DMS114 treated with DMSO at 0.1 percent for 48 hours (cell line): ENCODE measurements around the gene FAM234A.
"Not testable (repeated sequence)": the region's sequence is repeated elsewhere in the genome, so short reads cannot be mapped to it uniquely, and the experiment has no call there.

Experiments used
- DNase-seq: peaks from one replicate; lab custom pipeline; 2025; ENCODE audit not compliant: unreplicated experiment; lab: John Stamatoyannopoulos, UW

FAM234A gene

GRCh38 chr16:234468-235305 is at the start of gene FAM234A:
Gene FAM234A (plus strand): TSS chr16:234821. CDS start chr16:254414, 19,593 bp downstream.
- DNase-seq, result peak; percentile 85

- DNase-seq, result no peak
Measured at GRCh38 chr16:185213-185612, 49.4 kb upstream of the FAM234A start.

- DNase-seq, result no peak
Measured at GRCh38 chr16:185691-186090, 48.9 kb upstream of the FAM234A start.

GRCh38 chr16:187330-187729 is 47.3 kb upstream of the FAM234A start:
- no peak for DNase-seq

GRCh38 chr16:188674-189073 is 45.9 kb upstream of the FAM234A start:
- DNase-seq, result no peak

GRCh38 chr16:189604-190186 is 44.9 kb upstream of the FAM234A start:
- DNase-seq, result no peak

GRCh38 chr16:191831-192230 is 42.8 kb upstream of the FAM234A start:
- DNase-seq, result no peak

GRCh38 chr16:192686-193085 is 41.9 kb upstream of the FAM234A start:
- DNase-seq, result no peak

- DNase-seq, result no peak
Measured at GRCh38 chr16:193441-193840, 41.2 kb upstream of the FAM234A start.

- DNase-seq, result no peak
Measured at GRCh38 chr16:194516-194915, 40.1 kb upstream of the FAM234A start.

- DNase-seq, result no peak
Measured at GRCh38 chr16:200388-200787, 34.2 kb upstream of the FAM234A start.

- DNase-seq, result no peak
Measured at GRCh38 chr16:203246-203645, 31.4 kb upstream of the FAM234A start.

GRCh38 chr16:204046-204445 is 30.6 kb upstream of the FAM234A start:
- not testable (repeated sequence) for DNase-seq

GRCh38 chr16:209359-209758 is 25.3 kb upstream of the FAM234A start:
- not testable (repeated sequence) for DNase-seq

- not testable (repeated sequence) for DNase-seq
Measured at GRCh38 chr16:211631-212180, 22.9 kb upstream of the FAM234A start.

GRCh38 chr16:212999-213398 is 21.6 kb upstream of the FAM234A start:
- no peak for DNase-seq

GRCh38 chr16:220021-220420 is 14.6 kb upstream of the FAM234A start:
- no peak for DNase-seq

GRCh38 chr16:228151-228851 is 6.3 kb upstream of the FAM234A start:
- no peak for DNase-seq

- peak; percentile 74 for DNase-seq
Measured at GRCh38 chr16:228852-229730, 5.5 kb upstream of the FAM234A start, which contains the start of gene LUC7L. Gene LUC7L (minus strand): TSS chr16:229449. CDS start chr16:229339, 110 bp downstream.

- DNase-seq, result no peak
Measured at GRCh38 chr16:229731-230281, 4.8 kb upstream of the FAM234A start.
